ENCODE data around the gene TTBK1.

GRCh38 chr6:43217351-43217750 is 25.9 kb upstream of the TTBK1 start:
- no peak for TF ChIP-seq CTCF (IDR thresholded peaks at IDR 0.05)
- TF ChIP-seq POLR2A (IDR thresholded peaks at IDR 0.05): no peak
- no peak for TF ChIP-seq EP300 (IDR thresholded peaks at IDR 0.05)
